ENCODE data around the gene HNF4A.

HNF4A gene

DNA sequence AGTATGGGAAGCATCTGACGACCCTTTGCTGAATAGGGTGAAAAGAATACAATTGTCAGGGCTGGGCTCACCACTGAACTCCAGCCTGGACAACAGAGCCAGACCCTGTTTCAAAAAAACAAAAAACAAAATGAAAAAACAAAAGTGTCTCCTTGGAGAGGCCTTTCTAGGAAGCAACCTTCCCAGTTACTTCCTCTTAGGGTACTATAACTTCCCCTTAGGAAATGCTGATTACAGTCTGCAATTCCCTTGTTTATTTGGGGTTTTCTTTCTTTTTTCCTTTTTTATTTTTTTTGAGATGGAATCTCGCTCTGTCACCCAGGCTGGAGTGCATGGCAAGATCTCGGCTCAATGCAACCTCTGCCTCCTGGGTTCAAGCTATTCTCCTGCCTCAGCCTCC is 99.6 kb downstream of the HNF4A start:
- TF ChIP-seq MAX (IDR thresholded peaks at IDR 0.05; ENCODE audit: low read depth, low read length), result no peak
- no peak for TF ChIP-seq MYC (IDR thresholded peaks at IDR 0.05; ENCODE audit: low read depth, low read length)
- no peak for TF ChIP-seq CTCF (IDR thresholded peaks at IDR 0.05; ENCODE audit: low read depth, low read length)
- TF ChIP-seq POLR2A (IDR thresholded peaks at IDR 0.05; ENCODE audit: extremely low read depth, insufficient read length), result no peak
- DNase-seq (ENCODE audit: low read depth), result no peak
- H3K4me3 ChIP-seq (ENCODE audit: low read depth, low read length), result no peak overlapping the region

DNA sequence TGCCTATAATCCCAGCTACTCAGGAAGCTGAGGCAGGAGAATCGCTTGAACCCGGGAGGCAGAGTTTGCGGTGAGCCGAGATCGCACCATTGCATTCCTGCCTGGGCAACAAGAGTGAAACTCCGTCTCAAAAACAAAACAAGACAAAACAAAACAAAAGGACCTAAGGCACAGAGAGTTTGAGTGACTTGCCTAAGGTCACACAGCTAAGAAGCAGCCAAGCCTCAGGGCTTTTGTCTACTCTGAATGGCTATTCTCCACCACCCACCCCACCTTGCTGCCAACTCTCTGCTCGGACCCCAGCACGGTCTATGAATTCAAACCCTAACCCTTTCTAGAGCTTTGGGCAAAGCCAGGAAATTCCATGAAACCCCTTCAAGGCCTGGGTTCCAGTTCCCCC is 101.1 kb downstream of the HNF4A start:
- no peak for DNase-seq (ENCODE audit: low read depth)
- H3K4me3 ChIP-seq (ENCODE audit: low read depth, low read length), result no peak overlapping the region
- no peak for TF ChIP-seq MAX (IDR thresholded peaks at IDR 0.05; ENCODE audit: low read depth, low read length)
- TF ChIP-seq MYC (IDR thresholded peaks at IDR 0.05; ENCODE audit: low read depth, low read length), result no peak
- TF ChIP-seq CTCF (IDR thresholded peaks at IDR 0.05; ENCODE audit: low read depth, low read length), result no peak
- TF ChIP-seq POLR2A (IDR thresholded peaks at IDR 0.05; ENCODE audit: extremely low read depth, insufficient read length), result no peak

GRCh38 chr20:44457016-44457415 is 101.5 kb downstream of the HNF4A start:
- DNase-seq (ENCODE audit: low read depth), result no peak
- no peak for TF ChIP-seq MYC (IDR thresholded peaks at IDR 0.05; ENCODE audit: low read depth, low read length)
- no peak for TF ChIP-seq POLR2A (IDR thresholded peaks at IDR 0.05; ENCODE audit: extremely low read depth, insufficient read length)
- no peak for TF ChIP-seq MAX (IDR thresholded peaks at IDR 0.05; ENCODE audit: low read depth, low read length)
- no peak for TF ChIP-seq CTCF (IDR thresholded peaks at IDR 0.05; ENCODE audit: low read depth, low read length)
- no peak overlapping the region for H3K4me3 ChIP-seq (ENCODE audit: low read depth, low read length)

DNA sequence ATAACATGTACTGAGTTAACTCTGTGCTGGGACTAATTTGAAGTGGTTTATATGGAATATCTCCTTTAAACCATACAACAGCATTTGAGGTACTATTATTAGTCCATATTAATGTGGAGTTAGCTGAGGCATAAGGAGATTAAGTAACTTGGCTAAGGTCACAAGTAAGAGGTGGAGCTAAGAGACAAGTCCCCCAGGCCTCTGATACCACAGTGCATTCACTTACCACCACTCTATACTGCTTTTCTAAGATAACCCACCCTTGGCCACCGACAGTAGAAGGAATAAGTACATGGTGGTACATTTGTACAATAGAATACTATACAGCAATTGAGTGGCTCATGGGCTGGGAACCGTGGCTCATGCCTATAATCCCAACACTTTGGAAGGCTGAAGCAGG is 103.8 kb downstream of the HNF4A start:
- TF ChIP-seq CTCF (IDR thresholded peaks at IDR 0.05; ENCODE audit: low read depth, low read length) (no peak), MAX (IDR thresholded peaks at IDR 0.05; ENCODE audit: low read depth, low read length) (no peak), POLR2A (IDR thresholded peaks at IDR 0.05; ENCODE audit: extremely low read depth, insufficient read length) (no peak), MYC (IDR thresholded peaks at IDR 0.05; ENCODE audit: low read depth, low read length) (no peak)
- H3K4me3 ChIP-seq (ENCODE audit: low read depth, low read length), result no peak overlapping the region
- DNase-seq (ENCODE audit: low read depth), result no peak

GRCh38 chr20:44460795-44461141 is 105.3 kb downstream of the HNF4A start:
- peak; percentile 58 for DNase-seq (ENCODE audit: low read depth)

More at GRCh38 chr20:44460795-44461141, 105.3 kb downstream of the HNF4A start:
- TF ChIP-seq CTCF (IDR thresholded peaks at IDR 0.05; ENCODE audit: low read depth, low read length) (peak; percentile 46), POLR2A (IDR thresholded peaks at IDR 0.05; ENCODE audit: extremely low read depth, insufficient read length) (no peak)
- no peak overlapping the region for H3K4me3 ChIP-seq (ENCODE audit: low read depth, low read length)

Data from NB4 (cell line).